Gastrocnemius medialis (tissue), 4 donors: Measurements from ENCODE around the gene RBMS3. TPM values are rescaled to one million over a fixed set of nuclear protein-coding genes. Genes with fewer than 3 reads are reported as not detected.
A peak's percentile ranks its signal among the peaks of the same experiment; 100 is the strongest.

Experiments
- ATAC-seq, 2 donors: fragments of 150-250 bp; one replicate each; pipeline ENCODE4 v1.9.1; 2016
- DNase-seq, 2 donors: peaks; one replicate each; pipeline ENCODE4 v3.0.0-alpha.2; 2019
- H3K27ac ChIP-seq, 4 donors: fragments of 200-600 bp; sonication (generic); 1 replicate in 1 of 4; 2 replicates in 3 of 4; pipeline ENCODE4 v1.5.1; 2016 to 2018; ENCODE audit warnings: mild to moderate bottlenecking in 2 of 4, moderate library complexity in 1 of 4
- H3K27me3 ChIP-seq, 3 donors: fragments of 200-600 bp; sonication (generic) in 2 of 3; 1 replicate in 1 of 3; 2 replicates in 2 of 3; pipeline versions ENCODE4 v1.5.1 to v1.6.0; 2016 to 2019; ENCODE audit warnings: mild to moderate bottlenecking in 1 of 3, moderate library complexity in 1 of 3
- H3K36me3 ChIP-seq, 2 donors: fragments of 200-600 bp; sonication (generic) in 1 of 2; one replicate each; pipeline ENCODE4 v1.5.1; 2017 to 2018
- H3K4me1 ChIP-seq, 2 donors: fragments of 200-600 bp; sonication (generic) in 1 of 2; one replicate each; pipeline ENCODE4 v1.5.1; 2016 to 2017; ENCODE audit warnings: mild to moderate bottlenecking in 2 of 2
- H3K4me3 ChIP-seq, 4 donors: fragments of 200-600 bp; sonication (generic) in 3 of 4; 1 replicate in 1 of 4; 2 replicates in 3 of 4; pipeline ENCODE4 v1.5.1; 2016 to 2019; ENCODE audit warnings: mild to moderate bottlenecking in 2 of 4
- H3K9me3 ChIP-seq, 3 donors: fragments of 200-600 bp; sonication (generic) in 2 of 3; 1 replicate in 1 of 3; 2 replicates in 2 of 3; pipeline ENCODE4 v1.5.1; 2016 to 2019
- CTCF ChIP-seq, 5 experiments: fragments of 450-650 bp in 3 of 5; fragments of 200-600 bp in 2 of 5; sonication (generic) in 2 of 5; IDR thresholded peaks in 4 of 5; conservative IDR thresholded peaks in 1 of 5; 1 replicate in 4 of 5; 2 replicates in 1 of 5; pipeline ENCODE4 v1.5.1; 2016 to 2019; ENCODE audit warnings: antibody characterized with exemption in 5 of 5, mild to moderate bottlenecking in 3 of 5, moderate library complexity in 3 of 5
- POLR2A ChIP-seq, 2 donors: fragments of 450-650 bp; IDR thresholded peaks; one replicate each; pipeline ENCODE4 v1.6.1; 2017; ENCODE audit warnings: antibody characterized with exemption in 2 of 2, mild to moderate bottlenecking in 2 of 2, moderate library complexity in 2 of 2
- in situ Hi-C, 4 donors: fragments of 200-750 bp; cut with MboI; loops; one replicate each; pipeline versions ENCODE4 v1.15.0 to v1.8.0; 2017; ENCODE audit warnings: low sequenced_read_pairs in 4 of 4
- intact Hi-C: fragments of 100-400 bp; cut with DNase I; formaldehyde crosslinking; loops from one replicate; pipeline ENCODE4 v1.15.1; 2023; ENCODE audit warnings: low total_unique reads
- total RNA-seq, 4 donors: library from RNA; depleted of rRNA; stranded (reverse); fragments of >200 nt; gene quantifications; one replicate each; pipeline versions ENCODE4 v1.1.0 to v1.2.3, GENCODE V29; 2016

RBMS3 gene
- total RNA-seq, 4 donors from 2014 or later = 16.1 to 38.8 (median 22.7) TPM

- DNase-seq (no peak), ATAC-seq (no peak)
- in situ Hi-C loops = no loop called here
- Histone ChIP-seq H3K27ac (no peak overlapping the region), H3K4me3 (no peak overlapping the region), H3K27me3 (no peaks in the 10 kb centered on the region), H3K36me3 (peaks cover 0 to 8% of the 10 kb centered on the region in 2 donors), H3K9me3 (no peaks in the 10 kb centered on the region), H3K4me1 (no peaks in the 10 kb centered on the region)
- no peak for TF ChIP-seq CTCF (IDR thresholded peaks at IDR 0.05 in 4 of 5, conservative IDR thresholded peaks at IDR 0.05 in 1 of 5)
- TF ChIP-seq POLR2A (IDR thresholded peaks at IDR 0.05) = no peak
- intact Hi-C loops = no loop called here
Observed at GRCh38 chr3:29991198-29991597, 710.3 kb downstream of the RBMS3 start.

- H3K36me3 ChIP-seq = no peaks in the 10 kb centered on the region
- in situ Hi-C loops (no loop called here), intact Hi-C loops (no loop called here)
- no peaks in the 10 kb centered on the region for H3K27me3 ChIP-seq
- H3K9me3 ChIP-seq = no peaks in the 10 kb centered on the region
- DNase-seq (no peak), ATAC-seq (peak in 1 of 2 donors; percentile 83)
- peak overlapping the region in 1 of 4 donors; percentile 5 for H3K27ac ChIP-seq
- no peak for TF ChIP-seq POLR2A (IDR thresholded peaks at IDR 0.05)
- no peak for TF ChIP-seq CTCF (IDR thresholded peaks at IDR 0.05 in 4 of 5, conservative IDR thresholded peaks at IDR 0.05 in 1 of 5)
- peaks cover 7 to 10% of the 10 kb centered on the region in 2 donors for H3K4me1 ChIP-seq
- H3K4me3 ChIP-seq = no peak overlapping the region
Observed at GRCh38 chr3:30002797-30003196, 721.9 kb downstream of the RBMS3 start.

GRCh38 chr3:30003741-30004140, 722.9 kb downstream of the RBMS3 start:
- peaks cover 7 to 10% of the 10 kb centered on the region in 2 donors for H3K4me1 ChIP-seq
- no peak overlapping the region for H3K4me3 ChIP-seq
- no peaks in the 10 kb centered on the region for H3K27me3 ChIP-seq
- no peaks in the 10 kb centered on the region for H3K36me3 ChIP-seq
- TF ChIP-seq CTCF (IDR thresholded peaks at IDR 0.05 in 4 of 5, conservative IDR thresholded peaks at IDR 0.05 in 1 of 5) (no peak), POLR2A (IDR thresholded peaks at IDR 0.05) (no peak)
- ATAC-seq (no peak), DNase-seq (no peak)
- H3K9me3 ChIP-seq = no peaks in the 10 kb centered on the region
- intact Hi-C loops = no loop called here
- H3K27ac ChIP-seq = no peak overlapping the region
- in situ Hi-C loops = no loop called here

GRCh38 chr3:30004481-30004880, 723.6 kb downstream of the RBMS3 start:
- Histone ChIP-seq H3K27me3 (no peaks in the 10 kb centered on the region), H3K4me3 (no peak overlapping the region), H3K36me3 (no peaks in the 10 kb centered on the region), H3K9me3 (no peaks in the 10 kb centered on the region), H3K4me1 (peaks cover 7 to 10% of the 10 kb centered on the region in 2 donors), H3K27ac (no peak overlapping the region)
- intact Hi-C loops = no loop called here
- ATAC-seq = no peak
- DNase-seq = no peak
- TF ChIP-seq POLR2A (IDR thresholded peaks at IDR 0.05) (no peak), CTCF (IDR thresholded peaks at IDR 0.05 in 4 of 5, conservative IDR thresholded peaks at IDR 0.05 in 1 of 5) (no peak)
- in situ Hi-C loops = no loop called here

GRCh38 chr3:30006111-30006510, 725.2 kb downstream of the RBMS3 start:
- TF ChIP-seq CTCF (IDR thresholded peaks at IDR 0.05 in 4 of 5, conservative IDR thresholded peaks at IDR 0.05 in 1 of 5) = no peak
- TF ChIP-seq POLR2A (IDR thresholded peaks at IDR 0.05) = no peak
- peaks cover 10 to 12% of the 10 kb centered on the region in 2 donors for H3K4me1 ChIP-seq
- DNase-seq (no peak), ATAC-seq (no peak)
- no peaks in the 10 kb centered on the region for H3K9me3 ChIP-seq
- no peaks in the 10 kb centered on the region for H3K36me3 ChIP-seq
- H3K4me3 ChIP-seq = no peak overlapping the region
- in situ Hi-C loops (no loop called here), intact Hi-C loops (no loop called here)
- H3K27ac ChIP-seq = no peak overlapping the region
- no peaks in the 10 kb centered on the region for H3K27me3 ChIP-seq
